Liver (tissue), 9 donors: ENCODE data around the gene PRKCH. TPM values are rescaled to one million over a fixed set of nuclear protein-coding genes. Genes with fewer than 3 reads are reported as not detected.

Experiments
- DNase-seq: peaks from one replicate; pipeline ENCODE4 v3.0.0-alpha.2; 2017; ENCODE audit warnings: low spot score
- H3K27ac ChIP-seq, 2 donors: one replicate each; pipeline ENCODE4 v1.7.0; 2013; ENCODE audit warnings: inconsistent platforms in 2 of 2, low read length in 2 of 2, control low read depth in 1 of 2, low read depth in 1 of 2, mild to moderate bottlenecking in 1 of 2
- H3K27me3 ChIP-seq, 4 donors: one replicate each; pipeline versions ENCODE4 v1.6.1 to v1.7.0; 2013; ENCODE audit warnings: low read length in 3 of 4, inconsistent platforms in 1 of 4, mild to moderate bottlenecking in 1 of 4, moderate library complexity in 1 of 4; ENCODE audit not compliant: control insufficient read depth in 4 of 4, insufficient read depth in 4 of 4
- H3K36me3 ChIP-seq, 4 donors: one replicate each; pipeline versions ENCODE4 v1.6.1 to v1.7.0; 2013; ENCODE audit warnings: low read length in 3 of 4, mild to moderate bottlenecking in 3 of 4, low read depth in 1 of 4, moderate library complexity in 1 of 4; ENCODE audit not compliant: control insufficient read depth in 4 of 4, insufficient read depth in 3 of 4
- H3K4me1 ChIP-seq, 4 donors: one replicate each; pipeline versions ENCODE4 v1.6.1 to v1.7.0; 2013; ENCODE audit warnings: low read length in 3 of 4, mild to moderate bottlenecking in 3 of 4, moderate library complexity in 1 of 4; ENCODE audit not compliant: control insufficient read depth in 4 of 4, insufficient read depth in 4 of 4
- H3K4me3 ChIP-seq, 3 donors: one replicate each; pipeline versions ENCODE4 v1.6.1 to v1.7.0; 2013; ENCODE audit warnings: low read length in 3 of 3, control low read depth in 1 of 3, low read depth in 1 of 3, mild to moderate bottlenecking in 1 of 3
- H3K9ac ChIP-seq, 2 donors: one replicate each; pipeline ENCODE4 v1.7.0; 2013; ENCODE audit warnings: low read length in 2 of 2, mild to moderate bottlenecking in 2 of 2, moderate library complexity in 2 of 2, control low read depth in 1 of 2, low read depth in 1 of 2
- H3K9me3 ChIP-seq, 4 donors: one replicate each; pipeline versions ENCODE4 v1.6.1 to v1.7.0; 2013; ENCODE audit warnings: low read length in 3 of 4; ENCODE audit not compliant: control insufficient read depth in 4 of 4
- EGR1 ChIP-seq, 2 donors: IDR thresholded peaks; 2 replicates each; pipeline ENCODE4 v1.6.1; 2016 to 2018; ENCODE audit warnings: antibody characterized with exemption in 2 of 2, low read depth in 2 of 2
- FOXA1 ChIP-seq: IDR thresholded peaks from 2 replicates; pipeline ENCODE4 v1.6.1; 2016; ENCODE audit warnings: antibody characterized with exemption
- FOXA2 ChIP-seq: IDR thresholded peaks from 2 replicates; pipeline ENCODE4 v1.6.1; 2016; ENCODE audit warnings: antibody characterized with exemption
- GABPA ChIP-seq, 2 donors: IDR thresholded peaks in 1 of 2; conservative IDR thresholded peaks in 1 of 2; 2 replicates each; pipeline ENCODE4 v1.6.1; 2016; ENCODE audit warnings: antibody characterized with exemption in 2 of 2, mild to moderate bottlenecking in 1 of 2, moderate library complexity in 1 of 2
- HNF4A ChIP-seq, 2 donors: conservative IDR thresholded peaks; 2 replicates each; pipeline ENCODE4 v1.6.1; 2016; ENCODE audit warnings: antibody characterized with exemption in 2 of 2, mild to moderate bottlenecking in 2 of 2
- HNF4G ChIP-seq: IDR thresholded peaks from 2 replicates; pipeline ENCODE4 v1.6.1; 2016; ENCODE audit warnings: antibody characterized with exemption
- JUND ChIP-seq, 2 donors: IDR thresholded peaks; 2 replicates each; pipeline ENCODE4 v1.6.1; 2016; ENCODE audit warnings: antibody characterized with exemption in 2 of 2
- NR2F2 ChIP-seq: IDR thresholded peaks from 2 replicates; pipeline ENCODE4 v1.6.1; 2016; ENCODE audit warnings: antibody characterized with exemption
- RAD21 ChIP-seq, 2 donors: IDR thresholded peaks; 2 replicates each; pipeline ENCODE4 v1.6.1; 2016; ENCODE audit warnings: antibody characterized with exemption in 2 of 2, mild to moderate bottlenecking in 2 of 2
- RXRA ChIP-seq, 2 donors: IDR thresholded peaks; 2 replicates each; pipeline ENCODE4 v1.6.1; 2017 to 2018; ENCODE audit warnings: antibody characterized with exemption in 2 of 2, mild to moderate bottlenecking in 1 of 2
- SP1 ChIP-seq: IDR thresholded peaks from 2 replicates; pipeline ENCODE4 v1.6.1; 2018; ENCODE audit warnings: antibody characterized with exemption, mild to moderate bottlenecking
- TAF1 ChIP-seq: conservative IDR thresholded peaks from 2 replicates; pipeline ENCODE4 v1.6.1; 2016; ENCODE audit warnings: antibody characterized with exemption, mild to moderate bottlenecking
- YY1 ChIP-seq: IDR thresholded peaks from 2 replicates; pipeline ENCODE4 v1.6.1; 2016; ENCODE audit warnings: antibody characterized with exemption, mild to moderate bottlenecking
- WGBS: extraction: QIAGEN DNeasy Blood & Tissue Kit; methylation state at CpG from one replicate; pipeline ENCODE4 v1.1.7; 2013; 5-methylcytosine and 5-hydroxymethylcytosine counted together
- polyA plus RNA-seq, 2 donors: library from polyadenylated mRNA; stranded (reverse) in 1 of 2; unstranded in 1 of 2; fragments of 200-250 nt in 1 of 2; fragments of >200 nt in 1 of 2; fragmentation: Nextera tagmentation in 1 of 2; extraction: Ambion mirVana in 1 of 2; gene quantifications; one replicate each; pipeline versions ENCODE4 v1.2.1 to v1.2.3, GENCODE V29; 2013 to 2015
- total RNA-seq, 2 donors: library from RNA; depleted of rRNA; stranded (reverse); fragments of >200 nt; gene quantifications; one replicate each; pipeline ENCODE4 v1.2.3, GENCODE V29; 2014
- TF ChIP-seq, protein P1 (sequence below): IDR thresholded peaks from 2 replicates; pipeline ENCODE4 v1.6.1; 2016; ENCODE audit warnings: antibody characterized with exemption, mild to moderate bottlenecking
- TF ChIP-seq, protein P2 (sequence below): IDR thresholded peaks from 2 replicates; pipeline ENCODE4 v1.6.1; 2016; ENCODE audit warnings: antibody characterized with exemption
- TF ChIP-seq, protein P3 (sequence below): IDR thresholded peaks from 2 replicates; pipeline ENCODE4 v1.6.1; 2016; ENCODE audit warnings: antibody characterized with exemption
- TF ChIP-seq, protein P4 (sequence below): IDR thresholded peaks from 2 replicates; pipeline ENCODE4 v1.6.1; 2016; ENCODE audit warnings: antibody characterized with exemption
- TF ChIP-seq, protein P5 (sequence below): fragments of 150-350 bp; IDR thresholded peaks from 2 replicates; pipeline ENCODE4 v1.5.1; 2017; ENCODE audit warnings: improper control_type of control experiment, low read depth, low read length; ENCODE audit not compliant: missing input control
- donor health status: healthy.
- donor health status: healthy.
- donor health status: healthy.
- donor health status: healthy.
- donor health status: healthy.

Gene PRKCH
- total and polyA plus RNA-seq, 4 donors, result 3.9 to 13.7 (median 7.0) TPM

DNA sequence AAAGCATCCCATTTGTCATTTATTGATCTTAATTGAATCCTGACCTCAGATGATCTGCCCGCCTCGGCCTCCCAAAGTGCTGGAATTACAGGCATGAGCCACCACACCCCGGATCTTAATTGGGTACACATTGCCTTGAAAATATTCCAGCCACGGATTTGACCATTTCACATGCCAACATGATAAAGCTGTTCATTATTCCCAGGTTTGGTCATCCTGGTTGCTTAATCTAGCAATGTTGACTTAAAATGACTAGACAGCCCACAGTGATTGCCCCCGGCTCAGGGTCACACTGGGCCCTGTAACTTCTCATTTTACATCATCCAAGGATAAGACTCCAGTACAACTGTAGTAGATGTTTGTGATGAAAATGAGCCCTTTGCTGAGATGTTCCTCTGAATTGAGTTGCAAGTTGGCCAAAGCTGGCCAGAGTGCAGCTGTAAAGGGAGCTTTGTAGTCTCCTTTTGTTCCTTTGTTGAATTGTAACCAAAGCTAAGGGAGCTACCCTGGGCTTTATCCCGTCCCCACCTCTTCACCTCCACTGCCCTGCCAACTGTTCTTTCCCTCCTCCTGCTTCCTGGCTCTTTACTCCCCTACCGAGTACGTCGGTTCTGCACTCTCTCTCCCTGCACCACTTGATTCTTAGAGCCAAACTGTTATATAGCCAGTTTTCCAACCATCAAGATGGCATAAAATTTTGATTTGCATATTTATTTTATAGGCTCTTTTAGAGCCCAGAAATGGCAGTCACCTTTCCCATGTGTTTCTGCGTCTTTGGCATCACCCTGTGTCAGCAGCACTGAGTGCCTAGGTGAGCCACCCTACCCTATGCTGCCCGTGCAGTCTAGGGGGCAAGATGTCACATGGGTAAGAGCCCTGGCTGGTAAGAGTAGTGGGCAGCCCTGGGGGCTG lies 232.6 kb downstream of the PRKCH start:
- no peak overlapping the region for H3K4me3 ChIP-seq
- no peaks in the 10 kb centered on the region for H3K36me3 ChIP-seq
- H3K27ac ChIP-seq, result peak overlapping the region; percentile 95 to 98

More for the DNA sequence above, 232.6 kb downstream of the PRKCH start:
- H3K4me1 ChIP-seq, result peaks cover 12 to 33% (median 13%) of the 10 kb centered on the region in 4 donors
- TF ChIP-seq, protein P1, sequence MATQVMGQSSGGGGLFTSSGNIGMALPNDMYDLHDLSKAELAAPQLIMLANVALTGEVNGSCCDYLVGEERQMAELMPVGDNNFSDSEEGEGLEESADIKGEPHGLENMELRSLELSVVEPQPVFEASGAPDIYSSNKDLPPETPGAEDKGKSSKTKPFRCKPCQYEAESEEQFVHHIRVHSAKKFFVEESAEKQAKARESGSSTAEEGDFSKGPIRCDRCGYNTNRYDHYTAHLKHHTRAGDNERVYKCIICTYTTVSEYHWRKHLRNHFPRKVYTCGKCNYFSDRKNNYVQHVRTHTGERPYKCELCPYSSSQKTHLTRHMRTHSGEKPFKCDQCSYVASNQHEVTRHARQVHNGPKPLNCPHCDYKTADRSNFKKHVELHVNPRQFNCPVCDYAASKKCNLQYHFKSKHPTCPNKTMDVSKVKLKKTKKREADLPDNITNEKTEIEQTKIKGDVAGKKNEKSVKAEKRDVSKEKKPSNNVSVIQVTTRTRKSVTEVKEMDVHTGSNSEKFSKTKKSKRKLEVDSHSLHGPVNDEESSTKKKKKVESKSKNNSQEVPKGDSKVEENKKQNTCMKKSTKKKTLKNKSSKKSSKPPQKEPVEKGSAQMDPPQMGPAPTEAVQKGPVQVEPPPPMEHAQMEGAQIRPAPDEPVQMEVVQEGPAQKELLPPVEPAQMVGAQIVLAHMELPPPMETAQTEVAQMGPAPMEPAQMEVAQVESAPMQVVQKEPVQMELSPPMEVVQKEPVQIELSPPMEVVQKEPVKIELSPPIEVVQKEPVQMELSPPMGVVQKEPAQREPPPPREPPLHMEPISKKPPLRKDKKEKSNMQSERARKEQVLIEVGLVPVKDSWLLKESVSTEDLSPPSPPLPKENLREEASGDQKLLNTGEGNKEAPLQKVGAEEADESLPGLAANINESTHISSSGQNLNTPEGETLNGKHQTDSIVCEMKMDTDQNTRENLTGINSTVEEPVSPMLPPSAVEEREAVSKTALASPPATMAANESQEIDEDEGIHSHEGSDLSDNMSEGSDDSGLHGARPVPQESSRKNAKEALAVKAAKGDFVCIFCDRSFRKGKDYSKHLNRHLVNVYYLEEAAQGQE, result peak; percentile 27
- TF ChIP-seq NR2F2 (peak; percentile 69), EGR1 (IDR thresholded peaks at IDR 0.05; ENCODE audit: low read depth in 2 of 2) (peak; percentile 30 to 63), TAF1 (no peak), RXRA (IDR thresholded peaks at IDR 0.05) (peak; percentile 94 to 95), FOXA1 (peak; percentile 85), JUND (IDR thresholded peaks at IDR 0.05) (peak; percentile 87 to 89), RAD21 (IDR thresholded peaks at IDR 0.05) (peak; percentile 31 to 65), GABPA (IDR thresholded peaks at IDR 0.05 in 1 of 2, conservative IDR thresholded peaks at IDR 0.05 in 1 of 2) (peak in 1 of 2 donors; percentile 55), FOXA2 (peak; percentile 88), YY1 (peak; percentile 30), SP1 (peak; percentile 88), HNF4A (conservative IDR thresholded peaks at IDR 0.05) (peak; percentile 86), HNF4G (peak; percentile 8)
- TF ChIP-seq, protein P2, sequence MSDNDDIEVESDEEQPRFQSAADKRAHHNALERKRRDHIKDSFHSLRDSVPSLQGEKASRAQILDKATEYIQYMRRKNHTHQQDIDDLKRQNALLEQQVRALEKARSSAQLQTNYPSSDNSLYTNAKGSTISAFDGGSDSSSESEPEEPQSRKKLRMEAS, result peak; percentile 96
- TF ChIP-seq, protein P3, sequence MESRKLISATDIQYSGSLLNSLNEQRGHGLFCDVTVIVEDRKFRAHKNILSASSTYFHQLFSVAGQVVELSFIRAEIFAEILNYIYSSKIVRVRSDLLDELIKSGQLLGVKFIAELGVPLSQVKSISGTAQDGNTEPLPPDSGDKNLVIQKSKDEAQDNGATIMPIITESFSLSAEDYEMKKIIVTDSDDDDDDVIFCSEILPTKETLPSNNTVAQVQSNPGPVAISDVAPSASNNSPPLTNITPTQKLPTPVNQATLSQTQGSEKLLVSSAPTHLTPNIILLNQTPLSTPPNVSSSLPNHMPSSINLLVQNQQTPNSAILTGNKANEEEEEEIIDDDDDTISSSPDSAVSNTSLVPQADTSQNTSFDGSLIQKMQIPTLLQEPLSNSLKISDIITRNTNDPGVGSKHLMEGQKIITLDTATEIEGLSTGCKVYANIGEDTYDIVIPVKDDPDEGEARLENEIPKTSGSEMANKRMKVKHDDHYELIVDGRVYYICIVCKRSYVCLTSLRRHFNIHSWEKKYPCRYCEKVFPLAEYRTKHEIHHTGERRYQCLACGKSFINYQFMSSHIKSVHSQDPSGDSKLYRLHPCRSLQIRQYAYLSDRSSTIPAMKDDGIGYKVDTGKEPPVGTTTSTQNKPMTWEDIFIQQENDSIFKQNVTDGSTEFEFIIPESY, result peak; percentile 57
- TF ChIP-seq, protein P4, sequence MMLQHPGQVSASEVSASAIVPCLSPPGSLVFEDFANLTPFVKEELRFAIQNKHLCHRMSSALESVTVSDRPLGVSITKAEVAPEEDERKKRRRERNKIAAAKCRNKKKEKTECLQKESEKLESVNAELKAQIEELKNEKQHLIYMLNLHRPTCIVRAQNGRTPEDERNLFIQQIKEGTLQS, result peak; percentile 90
- TF ChIP-seq, protein P5, sequence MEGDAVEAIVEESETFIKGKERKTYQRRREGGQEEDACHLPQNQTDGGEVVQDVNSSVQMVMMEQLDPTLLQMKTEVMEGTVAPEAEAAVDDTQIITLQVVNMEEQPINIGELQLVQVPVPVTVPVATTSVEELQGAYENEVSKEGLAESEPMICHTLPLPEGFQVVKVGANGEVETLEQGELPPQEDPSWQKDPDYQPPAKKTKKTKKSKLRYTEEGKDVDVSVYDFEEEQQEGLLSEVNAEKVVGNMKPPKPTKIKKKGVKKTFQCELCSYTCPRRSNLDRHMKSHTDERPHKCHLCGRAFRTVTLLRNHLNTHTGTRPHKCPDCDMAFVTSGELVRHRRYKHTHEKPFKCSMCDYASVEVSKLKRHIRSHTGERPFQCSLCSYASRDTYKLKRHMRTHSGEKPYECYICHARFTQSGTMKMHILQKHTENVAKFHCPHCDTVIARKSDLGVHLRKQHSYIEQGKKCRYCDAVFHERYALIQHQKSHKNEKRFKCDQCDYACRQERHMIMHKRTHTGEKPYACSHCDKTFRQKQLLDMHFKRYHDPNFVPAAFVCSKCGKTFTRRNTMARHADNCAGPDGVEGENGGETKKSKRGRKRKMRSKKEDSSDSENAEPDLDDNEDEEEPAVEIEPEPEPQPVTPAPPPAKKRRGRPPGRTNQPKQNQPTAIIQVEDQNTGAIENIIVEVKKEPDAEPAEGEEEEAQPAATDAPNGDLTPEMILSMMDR, result peak; percentile 4
- no peaks in the 10 kb centered on the region for H3K27me3 ChIP-seq
- no peak for DNase-seq
- no peaks in the 10 kb centered on the region for H3K9me3 ChIP-seq
- 42% methylated on average over 11 of the region's 11 CpGs for WGBS
- no peak overlapping the region for H3K9ac ChIP-seq
